ENCODE data around the gene SLC22A23.
A peak's percentile ranks its signal among the peaks of the same experiment; 100 is the strongest.

Gene SLC22A23

DNA sequence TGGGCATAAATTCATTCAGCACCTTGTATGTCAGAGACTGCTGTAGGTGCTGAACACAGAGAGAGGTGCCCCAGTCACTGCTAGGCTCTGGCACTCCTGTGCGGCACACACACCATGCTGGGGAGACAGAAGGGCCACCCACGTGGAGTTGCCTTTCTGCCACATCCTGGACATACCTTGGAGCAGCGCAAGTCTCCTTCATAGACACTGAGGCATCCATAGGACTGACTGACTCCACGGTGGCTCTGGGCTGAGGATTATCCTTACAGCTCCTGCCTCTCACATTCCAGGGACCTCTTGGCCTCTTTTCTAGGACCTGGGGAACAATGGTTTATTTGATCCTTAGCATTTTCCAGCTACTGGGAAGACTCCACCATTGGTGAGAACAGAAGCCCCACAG lies 26.0 kb upstream of the SLC22A23 start:
- 83% methylated on average over 4 of the region's 4 CpGs for WGBS
- no peak overlapping the region for H4K8ac ChIP-seq (ENCODE audit: low read length)
- H4K91ac ChIP-seq (ENCODE audit: low read length) = no peak overlapping the region

DNA sequence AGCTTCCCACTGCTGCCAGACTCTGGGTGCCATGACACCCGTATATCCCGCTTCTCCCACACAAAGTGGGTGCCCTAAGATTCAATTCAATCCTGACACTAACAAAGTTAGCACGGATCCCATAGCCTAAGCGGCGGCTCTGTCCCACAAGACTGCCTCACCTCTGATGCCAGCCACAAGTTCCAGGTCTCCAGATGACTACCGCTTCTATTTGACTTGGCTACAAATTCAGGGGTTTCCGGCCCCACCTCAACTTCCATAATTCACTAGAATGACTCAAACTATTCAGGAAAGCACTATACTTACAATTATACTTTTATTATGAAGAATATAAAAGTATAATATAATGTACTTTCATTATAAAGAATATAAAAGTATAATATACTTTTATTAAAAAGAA lies 24.8 kb upstream of the SLC22A23 start:
- Histone ChIP-seq H4K8ac (ENCODE audit: low read length) (no peak overlapping the region), H3K36me3 (ENCODE audit: control insufficient read depth in 1 of 2, insufficient read depth in 2 of 2, low read depth in 1 of 2, low read length in 2 of 2) (no peaks in the 10 kb centered on the region), H2AFZ (ENCODE audit: low read depth, low read length) (no peak overlapping the region), H3K27ac (ENCODE audit: low read length, poor library complexity, severe bottlenecking) (no peak overlapping the region), H3K4me2 (ENCODE audit: low read length, poor library complexity, severe bottlenecking) (no peak overlapping the region), H3K4me3 (ENCODE audit: insufficient read depth in 1 of 2, low read depth in 1 of 2, low read length in 2 of 2) (no peak overlapping the region), H2BK120ac (ENCODE audit: low read depth, low read length) (no peak overlapping the region), H2BK5ac (ENCODE audit: low read depth, low read length, poor library complexity, severe bottlenecking) (no peak overlapping the region), H3K4ac (ENCODE audit: low read depth in 1 of 2, low read length in 2 of 2) (no peak overlapping the region), H3K18ac (ENCODE audit: low read depth in 1 of 2, low read length in 2 of 2) (no peak overlapping the region), H3K9ac (ENCODE audit: low read length) (no peak overlapping the region), H3K23ac (ENCODE audit: low read length in 2 of 2) (no peak overlapping the region), H3K79me1 (replicated peaks; ENCODE audit: low read length, poor library complexity, severe bottlenecking) (no peaks in the 10 kb centered on the region), H3K9me3 (ENCODE audit: control insufficient read depth, low read length) (peaks cover 29% of the 10 kb centered on the region), H2AK5ac (ENCODE audit: low read length, severe bottlenecking) (no peak overlapping the region), H2BK15ac (ENCODE audit: low read depth, poor library complexity, severe bottlenecking) (no peak overlapping the region), H2BK12ac (ENCODE audit: low read length in 2 of 2) (no peak overlapping the region), H3K27me3 (ENCODE audit: control insufficient read depth in 1 of 2, insufficient read depth in 1 of 2, low read length in 2 of 2) (peaks cover 0 to 5% of the 10 kb centered on the region in 2 experiments), H3K4me1 (ENCODE audit: control insufficient read depth, insufficient read depth, low read depth, low read length) (no peaks in the 10 kb centered on the region), H4K91ac (ENCODE audit: low read length) (no peak overlapping the region), H3K14ac (ENCODE audit: low read length in 2 of 2) (no peak overlapping the region)
- 94% methylated on average over 6 of the region's 7 CpGs for WGBS
- no peak for DNase-seq

More for the DNA sequence above, 26.0 kb upstream of the SLC22A23 start:
- H2AFZ ChIP-seq (ENCODE audit: low read depth, low read length) = no peak overlapping the region
- H3K36me3 ChIP-seq (ENCODE audit: control insufficient read depth in 1 of 2, insufficient read depth in 2 of 2, low read depth in 1 of 2, low read length in 2 of 2) = no peaks in the 10 kb centered on the region
- H2BK120ac ChIP-seq (ENCODE audit: low read depth, low read length) = no peak overlapping the region
- no peak overlapping the region for H3K18ac ChIP-seq (ENCODE audit: low read depth in 1 of 2, low read length in 2 of 2)
- H3K27me3 ChIP-seq (ENCODE audit: control insufficient read depth in 1 of 2, insufficient read depth in 1 of 2, low read length in 2 of 2) = peaks cover 0 to 5% of the 10 kb centered on the region in 2 experiments
- no peak overlapping the region for H3K4me3 ChIP-seq (ENCODE audit: insufficient read depth in 1 of 2, low read depth in 1 of 2, low read length in 2 of 2)
- H3K4ac ChIP-seq (ENCODE audit: low read depth in 1 of 2, low read length in 2 of 2) = no peak overlapping the region
- H3K79me1 ChIP-seq (replicated peaks; ENCODE audit: low read length, poor library complexity, severe bottlenecking) = no peaks in the 10 kb centered on the region
- H3K9ac ChIP-seq (ENCODE audit: low read length) = no peak overlapping the region
- H3K9me3 ChIP-seq (ENCODE audit: control insufficient read depth, low read length) = peaks cover 29% of the 10 kb centered on the region
- no peak overlapping the region for H3K27ac ChIP-seq (ENCODE audit: low read length, poor library complexity, severe bottlenecking)
- no peak overlapping the region for H2AK5ac ChIP-seq (ENCODE audit: low read length, severe bottlenecking)
- no peak overlapping the region for H3K14ac ChIP-seq (ENCODE audit: low read length in 2 of 2)
- no peak overlapping the region for H2BK12ac ChIP-seq (ENCODE audit: low read length in 2 of 2)
- H3K4me1 ChIP-seq (ENCODE audit: control insufficient read depth, insufficient read depth, low read depth, low read length) = no peaks in the 10 kb centered on the region
- H2BK15ac ChIP-seq (ENCODE audit: low read depth, poor library complexity, severe bottlenecking) = no peak overlapping the region
- H2BK5ac ChIP-seq (ENCODE audit: low read depth, low read length, poor library complexity, severe bottlenecking) = no peak overlapping the region
- DNase-seq = no peak
- H3K23ac ChIP-seq (ENCODE audit: low read length in 2 of 2) = no peak overlapping the region
- no peak overlapping the region for H3K4me2 ChIP-seq (ENCODE audit: low read length, poor library complexity, severe bottlenecking)

DNA sequence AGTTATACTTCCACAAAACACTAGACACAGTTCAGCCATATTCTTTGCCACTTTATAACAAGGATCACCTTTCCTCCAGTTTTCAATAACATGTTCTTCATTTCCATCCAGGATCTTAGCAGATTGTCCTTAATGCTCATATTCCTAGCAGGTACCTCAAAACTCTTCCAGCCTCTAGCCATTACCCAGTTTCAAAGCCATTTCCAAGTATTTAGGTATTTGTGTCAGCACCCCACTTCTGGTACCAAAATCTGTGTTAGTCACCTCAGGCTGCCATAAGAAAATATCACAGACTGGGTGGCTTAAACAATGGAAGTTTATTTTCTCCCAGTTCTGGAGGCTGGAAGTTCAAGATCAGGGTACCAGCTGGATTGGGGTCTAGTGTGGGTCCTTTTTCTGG lies 23.2 kb upstream of the SLC22A23 start:
- no peaks in the 10 kb centered on the region for H3K36me3 ChIP-seq (ENCODE audit: control insufficient read depth in 1 of 2, insufficient read depth in 2 of 2, low read depth in 1 of 2, low read length in 2 of 2)
- peaks cover 0 to 5% of the 10 kb centered on the region in 2 experiments for H3K27me3 ChIP-seq (ENCODE audit: control insufficient read depth in 1 of 2, insufficient read depth in 1 of 2, low read length in 2 of 2)
- no peak overlapping the region for H3K4me2 ChIP-seq (ENCODE audit: low read length, poor library complexity, severe bottlenecking)
- H3K23ac ChIP-seq (ENCODE audit: low read length in 2 of 2) = no peak overlapping the region
- H2BK15ac ChIP-seq (ENCODE audit: low read depth, poor library complexity, severe bottlenecking) = no peak overlapping the region
- H3K4ac ChIP-seq (ENCODE audit: low read depth in 1 of 2, low read length in 2 of 2) = no peak overlapping the region
- no peaks in the 10 kb centered on the region for H3K79me1 ChIP-seq (replicated peaks; ENCODE audit: low read length, poor library complexity, severe bottlenecking)
- no peak overlapping the region for H3K9ac ChIP-seq (ENCODE audit: low read length)
- H3K27ac ChIP-seq (ENCODE audit: low read length, poor library complexity, severe bottlenecking) = no peak overlapping the region
- H2AK5ac ChIP-seq (ENCODE audit: low read length, severe bottlenecking) = no peak overlapping the region
- H4K8ac ChIP-seq (ENCODE audit: low read length) = no peak overlapping the region
- H2BK120ac ChIP-seq (ENCODE audit: low read depth, low read length) = no peak overlapping the region
- DNase-seq = no peak
- H2AFZ ChIP-seq (ENCODE audit: low read depth, low read length) = no peak overlapping the region
- no peak overlapping the region for H3K14ac ChIP-seq (ENCODE audit: low read length in 2 of 2)
- no peak overlapping the region for H2BK5ac ChIP-seq (ENCODE audit: low read depth, low read length, poor library complexity, severe bottlenecking)
- no peak overlapping the region for H3K4me3 ChIP-seq (ENCODE audit: insufficient read depth in 1 of 2, low read depth in 1 of 2, low read length in 2 of 2)
- no peak overlapping the region for H2BK12ac ChIP-seq (ENCODE audit: low read length in 2 of 2)
- H4K91ac ChIP-seq (ENCODE audit: low read length) = no peak overlapping the region
- H3K9me3 ChIP-seq (ENCODE audit: control insufficient read depth, low read length) = peaks cover 28% of the 10 kb centered on the region
- no peak overlapping the region for H3K18ac ChIP-seq (ENCODE audit: low read depth in 1 of 2, low read length in 2 of 2)
- no peaks in the 10 kb centered on the region for H3K4me1 ChIP-seq (ENCODE audit: control insufficient read depth, insufficient read depth, low read depth, low read length)

DNA sequence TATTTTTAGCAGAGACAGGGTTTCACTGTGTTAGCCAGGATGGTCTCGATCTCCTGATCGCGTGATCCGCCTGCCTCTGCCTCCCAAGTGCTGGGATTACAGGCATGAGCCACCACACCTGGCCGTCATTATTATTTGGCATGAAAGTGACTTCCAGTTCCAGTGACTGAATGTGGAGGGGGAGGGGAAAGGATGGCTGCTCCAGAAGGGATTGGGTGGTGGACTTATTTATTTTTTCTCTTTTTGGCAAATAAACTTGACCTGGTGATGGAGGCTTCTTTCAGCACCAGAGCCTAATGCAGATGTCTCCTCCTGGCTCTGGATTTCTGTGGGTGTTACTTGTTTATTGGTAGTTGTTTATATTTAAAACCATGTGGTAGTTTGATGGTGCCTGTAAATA lies 16.9 kb upstream of the SLC22A23 start:
- Histone ChIP-seq H4K91ac (ENCODE audit: low read length) (no peak overlapping the region), H3K18ac (ENCODE audit: low read depth in 1 of 2, low read length in 2 of 2) (peak overlapping the region in 1 of 2 experiments; percentile 48)

More for the DNA sequence above, 16.9 kb upstream of the SLC22A23 start:
- H3K9me3 ChIP-seq (ENCODE audit: control insufficient read depth, low read length) = peaks cover 2% of the 10 kb centered on the region
- H2BK12ac ChIP-seq (ENCODE audit: low read length in 2 of 2) = peak overlapping the region in 1 of 2 experiments; percentile 71
- H3K4me2 ChIP-seq (ENCODE audit: low read length, poor library complexity, severe bottlenecking) = no peak overlapping the region
- 92% methylated on average over 5 of the region's 5 CpGs for WGBS
- H2AFZ ChIP-seq (ENCODE audit: low read depth, low read length) = no peak overlapping the region
- H4K8ac ChIP-seq (ENCODE audit: low read length) = no peak overlapping the region
- no peak overlapping the region for H2BK5ac ChIP-seq (ENCODE audit: low read depth, low read length, poor library complexity, severe bottlenecking)
- no peaks in the 10 kb centered on the region for H3K36me3 ChIP-seq (ENCODE audit: control insufficient read depth in 1 of 2, insufficient read depth in 2 of 2, low read depth in 1 of 2, low read length in 2 of 2)
- peaks cover 0 to 5% of the 10 kb centered on the region in 2 experiments for H3K27me3 ChIP-seq (ENCODE audit: control insufficient read depth in 1 of 2, insufficient read depth in 1 of 2, low read length in 2 of 2)
- DNase-seq = peak; percentile 32
- H3K4me1 ChIP-seq (ENCODE audit: control insufficient read depth, insufficient read depth, low read depth, low read length) = peaks cover 4% of the 10 kb centered on the region
- H3K9ac ChIP-seq (ENCODE audit: low read length) = peak overlapping the region; percentile 37
- no peaks in the 10 kb centered on the region for H3K79me1 ChIP-seq (replicated peaks; ENCODE audit: low read length, poor library complexity, severe bottlenecking)
- no peak overlapping the region for H2BK15ac ChIP-seq (ENCODE audit: low read depth, poor library complexity, severe bottlenecking)
- no peak overlapping the region for H2AK5ac ChIP-seq (ENCODE audit: low read length, severe bottlenecking)
- H2BK120ac ChIP-seq (ENCODE audit: low read depth, low read length) = no peak overlapping the region
- H3K14ac ChIP-seq (ENCODE audit: low read length in 2 of 2) = peak overlapping the region in 1 of 2 experiments; percentile 65
- H3K27ac ChIP-seq (ENCODE audit: low read length, poor library complexity, severe bottlenecking) = no peak overlapping the region
- H3K23ac ChIP-seq (ENCODE audit: low read length in 2 of 2) = no peak overlapping the region
- no peak overlapping the region for H3K4ac ChIP-seq (ENCODE audit: low read depth in 1 of 2, low read length in 2 of 2)
- H3K4me3 ChIP-seq (ENCODE audit: insufficient read depth in 1 of 2, low read depth in 1 of 2, low read length in 2 of 2) = no peak overlapping the region

Data from mesenchymal stem cell (in vitro differentiated cells and primary cell).